GM19328 (cell line): ENCODE data around the gene PLD6.
"Not testable (repeated sequence)": the region's sequence is repeated elsewhere in the genome, so short reads cannot be mapped to it uniquely, and the experiment has no call there.

Experiments
- ATAC-seq: cut with Tn5 transposase; IDR thresholded peaks from one replicate; pipeline ENCODE4 v1.9.1; 2021; ENCODE audit warnings: mild to moderate bottlenecking, moderate library complexity; ENCODE audit not compliant: unreplicated experiment

Gene PLD6

DNA sequence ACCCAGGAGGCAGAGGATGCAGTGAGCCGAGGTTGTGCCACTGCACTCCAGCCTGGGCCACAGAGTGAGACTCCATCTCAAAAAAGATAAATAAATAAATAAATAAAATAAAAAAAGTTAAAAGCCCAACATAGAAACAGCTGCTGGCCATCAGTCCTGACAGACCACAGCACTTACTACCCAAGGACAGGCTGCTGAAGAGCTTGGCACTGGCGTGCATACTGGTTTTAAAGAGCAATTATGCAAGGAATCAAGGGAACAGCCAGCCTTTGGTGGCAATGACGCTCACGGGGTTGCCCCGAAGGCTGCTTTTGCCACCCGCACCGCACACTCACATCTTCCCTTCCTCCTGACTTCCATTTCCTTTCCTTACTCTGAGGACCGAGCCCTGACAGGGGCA lies 4.2 kb downstream of the PLD6 start:
- ATAC-seq: no peak

DNA sequence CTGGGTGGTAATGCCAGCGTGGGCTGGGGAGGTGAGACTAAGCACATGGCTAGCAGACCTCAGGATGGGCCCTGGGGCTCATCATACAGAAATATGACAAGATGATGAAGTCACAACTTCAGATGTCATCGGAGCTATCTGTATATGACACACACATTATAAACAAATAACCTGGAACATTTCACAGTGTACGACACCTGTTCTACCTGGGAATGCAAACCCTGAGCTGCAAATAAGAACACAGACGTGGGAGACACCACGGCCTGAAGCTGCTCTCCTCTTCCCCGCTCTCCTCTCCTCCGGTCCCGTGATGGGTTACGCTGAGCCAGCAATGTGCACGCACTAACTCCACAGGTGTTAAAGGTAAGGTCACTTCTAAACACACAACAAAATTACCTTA lies 4.9 kb downstream of the PLD6 start:
- ATAC-seq: no peak

DNA sequence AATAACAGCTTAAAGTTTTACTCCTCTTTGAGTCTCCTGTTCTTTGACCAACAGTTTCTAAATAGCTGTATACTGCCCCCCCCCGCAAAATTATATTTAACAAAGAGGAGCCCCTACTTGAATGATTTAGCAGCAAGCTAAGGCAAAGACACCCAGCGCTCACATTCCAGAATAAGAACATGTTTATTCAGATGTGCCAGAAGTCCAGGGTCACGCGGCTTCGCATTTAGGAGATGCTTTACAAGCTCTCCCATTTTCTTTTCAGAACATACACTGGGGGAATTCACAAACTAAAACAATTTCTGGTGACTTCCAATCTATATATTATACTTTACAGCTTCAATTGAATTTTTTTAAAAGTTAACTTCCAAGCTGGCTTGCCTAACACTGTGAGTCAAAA lies 5.3 kb downstream of the PLD6 start:
- ATAC-seq: no peak

DNA sequence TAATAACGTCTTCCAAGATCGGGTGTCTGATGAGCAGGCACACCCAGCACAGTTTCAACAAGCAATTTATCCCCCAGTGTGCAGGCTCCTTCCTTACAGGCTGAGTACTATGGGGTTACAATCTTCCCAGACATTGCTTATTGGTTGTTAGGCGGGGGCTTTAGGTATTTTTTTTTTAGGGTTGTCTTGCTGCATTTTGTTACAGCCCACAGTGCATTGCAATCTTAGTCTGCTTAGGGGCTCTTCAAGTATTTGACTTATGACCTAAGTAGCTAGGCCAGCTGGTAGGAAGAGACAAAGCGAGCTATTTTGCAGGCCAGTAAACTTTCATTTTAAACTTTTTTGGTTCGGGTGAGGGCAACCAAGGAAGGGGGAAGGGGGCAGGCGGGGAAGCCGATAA lies 5.8 kb downstream of the PLD6 start:
- no peak for ATAC-seq

DNA sequence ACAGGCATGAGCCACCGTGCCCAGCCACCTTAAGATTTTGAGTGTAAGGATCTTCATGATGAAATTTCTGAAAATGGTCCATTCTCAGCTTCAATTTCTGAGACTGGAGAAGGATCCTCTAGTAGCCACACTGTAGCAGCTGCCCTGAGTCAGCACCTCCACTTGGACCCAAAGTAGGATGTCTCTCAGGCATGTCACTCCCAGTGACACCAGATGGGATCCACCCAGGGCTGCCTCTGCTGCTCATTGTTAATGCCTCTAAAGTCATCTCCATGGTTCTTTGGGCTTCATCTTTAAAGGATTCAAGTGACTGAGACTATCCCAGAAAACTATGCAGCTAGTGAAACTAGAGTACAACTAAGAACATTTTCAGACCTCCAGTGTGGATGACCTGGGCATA lies 7.9 kb downstream of the PLD6 start:
- ATAC-seq: no peak

DNA sequence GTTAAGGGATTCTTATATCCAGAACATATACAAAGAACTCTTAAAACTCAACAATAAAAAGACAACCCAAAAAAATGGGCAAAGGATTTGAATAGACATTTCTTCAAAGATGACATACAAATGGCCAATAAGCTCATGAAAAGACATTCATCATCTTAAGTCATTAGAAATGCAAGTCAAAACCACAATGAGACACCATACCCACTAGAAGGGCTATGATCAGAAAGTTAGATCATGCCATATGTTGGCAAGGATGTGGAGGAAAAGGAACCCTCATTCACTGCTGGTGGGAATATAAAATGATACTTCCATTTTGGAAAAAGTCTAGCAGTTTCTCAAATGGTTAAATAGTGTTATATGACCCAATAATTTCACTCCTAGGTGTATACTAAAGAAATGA lies 9.4 kb downstream of the PLD6 start:
- no peak for ATAC-seq

DNA sequence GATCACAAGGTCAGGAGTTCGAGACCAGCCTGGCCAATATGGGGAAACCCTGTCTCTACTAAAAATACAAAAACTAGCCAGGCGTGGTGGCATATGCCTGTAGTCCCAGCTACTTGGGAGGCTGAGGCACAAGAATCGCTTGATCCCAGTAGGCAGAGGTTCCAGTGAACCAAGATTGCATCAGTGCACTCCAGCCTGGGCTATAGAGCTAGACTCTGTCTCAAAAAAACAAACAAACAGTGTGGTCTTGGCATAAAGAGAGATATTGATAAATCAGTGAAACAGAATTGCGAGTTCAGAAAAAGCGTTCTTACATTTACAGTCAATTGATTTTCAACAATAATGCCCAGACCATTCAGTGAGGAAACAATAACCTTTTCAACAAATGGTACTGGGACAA lies 10.7 kb downstream of the PLD6 start:
- ATAC-seq: not testable (repeated sequence)

DNA sequence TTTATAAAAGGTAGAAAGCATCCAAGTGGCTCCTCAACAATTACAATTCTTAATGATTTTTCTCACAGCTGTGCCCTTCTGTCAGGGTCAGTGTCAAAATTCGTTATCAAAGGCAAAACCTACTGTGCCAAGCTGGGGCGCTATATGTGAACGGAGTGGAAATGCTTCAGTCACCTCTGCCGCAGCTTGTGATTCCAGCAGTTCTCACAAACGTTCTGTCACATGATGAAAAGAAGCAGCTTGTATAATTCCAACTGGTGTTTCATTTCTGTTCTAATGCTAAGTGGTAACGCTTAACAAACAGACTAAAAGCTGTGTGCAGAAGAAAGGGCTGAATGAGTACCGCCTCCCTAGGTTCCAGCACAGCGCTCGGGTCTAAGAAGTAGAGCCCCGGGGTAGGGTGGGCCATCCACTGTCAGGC lies 14.2 kb downstream of the PLD6 start:
- no peak for ATAC-seq

DNA sequence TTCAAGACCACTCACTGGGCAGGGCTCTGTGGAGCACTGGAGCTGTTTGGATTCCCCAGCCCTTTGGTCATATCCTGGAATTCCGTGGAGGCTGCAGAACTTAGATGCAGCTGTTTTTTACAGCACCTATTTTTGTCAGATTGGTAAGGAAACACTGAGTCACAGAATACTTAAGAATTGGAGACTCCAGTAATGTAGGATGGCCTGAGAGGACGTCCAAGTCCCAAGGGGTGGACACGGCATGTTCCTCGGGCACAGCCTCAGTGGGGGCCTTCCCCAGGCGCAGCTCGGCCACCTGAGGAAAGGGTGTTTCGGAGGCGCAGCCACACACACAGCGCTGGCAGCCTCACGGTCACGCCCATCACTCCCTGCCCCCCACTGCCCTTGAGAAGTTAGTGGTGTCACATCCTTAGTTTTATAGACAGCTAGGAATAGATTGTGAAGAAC lies 14.8 kb downstream of the PLD6 start:
- ATAC-seq: no peak

DNA sequence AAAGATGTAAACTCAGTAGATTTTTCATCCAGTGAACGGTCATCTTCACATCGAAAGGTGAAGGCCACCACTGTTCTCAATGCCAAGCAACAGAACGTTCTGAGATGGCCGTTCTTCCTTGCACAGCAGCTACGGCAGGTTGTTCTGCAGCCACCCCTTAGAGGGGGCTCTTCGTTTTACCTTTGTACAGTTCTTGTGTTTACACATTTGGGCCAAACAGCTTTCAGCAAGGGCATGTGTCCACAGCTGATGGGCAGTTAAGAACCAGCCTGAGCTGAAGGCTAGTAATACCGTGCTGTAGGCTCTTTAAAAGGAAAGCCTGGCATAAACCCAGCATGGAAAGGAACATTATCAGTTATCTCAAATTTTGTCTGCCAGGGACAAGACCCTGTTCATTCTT lies 15.9 kb downstream of the PLD6 start:
- no peak for ATAC-seq

DNA sequence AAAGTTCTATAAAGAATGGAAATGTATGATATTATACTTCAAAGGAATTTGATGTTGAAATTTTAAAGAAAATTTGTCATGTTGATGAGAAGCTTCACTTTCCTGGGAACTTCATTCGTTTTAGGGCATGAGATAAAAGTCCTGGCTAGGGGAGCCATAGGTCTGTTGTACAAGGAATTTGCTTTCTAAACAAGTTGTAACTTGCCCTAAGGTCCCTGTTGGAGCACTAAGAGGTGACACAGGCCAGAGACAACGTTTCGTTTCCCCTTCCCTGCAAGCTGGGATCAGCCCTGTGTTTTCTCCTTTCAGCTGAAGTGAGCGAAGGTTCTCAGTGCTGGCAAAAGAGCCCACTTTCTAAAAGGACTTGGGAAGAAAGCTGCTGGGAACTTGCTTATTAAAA lies 16.6 kb downstream of the PLD6 start:
- ATAC-seq: no peak

DNA sequence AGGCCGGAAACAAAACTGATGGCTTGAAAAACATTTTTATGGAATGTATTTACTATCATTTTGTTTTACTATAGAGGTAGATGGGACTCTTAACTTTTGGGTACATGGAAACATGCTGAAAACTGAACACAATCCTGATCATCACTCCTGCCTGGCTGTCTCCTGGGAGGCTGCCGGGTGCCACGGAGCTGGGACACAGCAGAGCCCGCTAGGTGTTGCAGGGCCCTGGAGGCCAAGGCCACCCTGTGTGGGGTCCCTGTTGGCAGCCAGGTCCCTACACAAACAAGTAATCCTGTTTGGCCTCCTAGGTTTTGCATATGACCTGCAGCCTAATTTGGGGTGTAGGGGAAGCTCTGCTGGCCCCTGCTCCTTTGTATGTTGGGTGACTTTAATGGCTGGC lies 17.5 kb downstream of the PLD6 start:
- ATAC-seq: no peak

DNA sequence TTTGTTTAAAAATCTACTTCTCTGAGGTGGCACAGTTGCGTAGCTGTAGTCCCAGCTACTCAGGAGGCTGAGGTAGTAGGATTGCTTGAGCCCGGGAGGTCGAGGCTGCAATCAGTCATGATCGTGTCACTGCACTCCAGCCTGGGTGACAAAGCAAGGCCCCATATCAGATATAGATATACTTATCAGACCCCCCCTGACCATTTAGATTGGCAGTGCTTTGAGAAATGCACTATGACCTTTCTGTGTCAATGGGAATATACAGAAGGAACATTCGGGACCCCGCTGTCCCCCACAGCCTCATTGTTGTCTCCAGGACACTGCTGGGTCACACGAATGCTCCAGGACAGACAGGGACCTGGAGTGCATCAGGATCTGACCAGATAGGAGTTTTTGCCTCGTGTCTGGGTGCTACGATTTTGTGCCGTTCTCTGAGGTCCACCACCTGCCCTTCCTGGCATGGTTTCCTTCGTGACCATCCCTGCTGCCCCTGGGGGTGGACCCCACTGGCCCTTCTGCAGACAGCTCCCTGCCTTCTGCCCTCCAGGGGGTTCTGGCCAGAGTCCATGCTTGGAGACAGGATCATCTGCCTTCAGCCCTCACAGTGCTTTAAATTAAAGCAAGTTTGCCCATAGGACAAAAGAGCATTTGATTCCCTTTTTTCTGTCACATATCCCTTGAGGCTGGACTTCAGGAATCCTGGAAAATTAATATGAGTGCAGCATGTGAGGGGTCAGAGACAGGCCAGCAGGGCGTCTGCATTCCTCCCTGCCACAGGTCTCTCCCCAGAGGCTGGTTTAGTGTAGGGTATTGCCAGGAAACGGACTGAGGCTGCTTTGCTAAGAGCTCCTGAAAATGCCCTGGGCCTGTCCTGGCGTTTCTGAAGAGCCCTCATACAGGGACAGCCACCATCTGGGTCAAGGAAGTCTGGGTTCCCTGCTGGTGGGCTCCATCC lies 19.3 kb downstream of the PLD6 start:
- no peak for ATAC-seq

DNA sequence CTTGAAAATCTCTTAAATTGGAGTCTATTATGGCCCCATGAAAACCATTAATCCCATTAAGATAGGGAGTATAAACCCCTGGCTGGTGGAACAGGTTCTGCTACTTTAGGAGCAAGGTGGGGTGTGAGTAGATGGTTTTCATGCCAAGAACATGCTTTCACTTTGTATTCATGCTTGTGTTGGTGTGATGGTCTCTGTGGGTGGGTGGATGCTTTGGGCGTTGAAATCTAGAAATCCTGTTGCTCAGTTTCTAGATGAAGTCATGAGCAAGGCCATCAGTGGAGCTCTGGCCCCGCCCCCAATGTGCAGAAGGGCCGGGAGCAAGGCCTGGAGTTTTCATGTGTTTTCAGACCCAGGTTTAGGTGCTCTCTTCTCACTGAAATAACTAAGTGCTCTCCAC lies 20.1 kb downstream of the PLD6 start:
- ATAC-seq: no peak

DNA sequence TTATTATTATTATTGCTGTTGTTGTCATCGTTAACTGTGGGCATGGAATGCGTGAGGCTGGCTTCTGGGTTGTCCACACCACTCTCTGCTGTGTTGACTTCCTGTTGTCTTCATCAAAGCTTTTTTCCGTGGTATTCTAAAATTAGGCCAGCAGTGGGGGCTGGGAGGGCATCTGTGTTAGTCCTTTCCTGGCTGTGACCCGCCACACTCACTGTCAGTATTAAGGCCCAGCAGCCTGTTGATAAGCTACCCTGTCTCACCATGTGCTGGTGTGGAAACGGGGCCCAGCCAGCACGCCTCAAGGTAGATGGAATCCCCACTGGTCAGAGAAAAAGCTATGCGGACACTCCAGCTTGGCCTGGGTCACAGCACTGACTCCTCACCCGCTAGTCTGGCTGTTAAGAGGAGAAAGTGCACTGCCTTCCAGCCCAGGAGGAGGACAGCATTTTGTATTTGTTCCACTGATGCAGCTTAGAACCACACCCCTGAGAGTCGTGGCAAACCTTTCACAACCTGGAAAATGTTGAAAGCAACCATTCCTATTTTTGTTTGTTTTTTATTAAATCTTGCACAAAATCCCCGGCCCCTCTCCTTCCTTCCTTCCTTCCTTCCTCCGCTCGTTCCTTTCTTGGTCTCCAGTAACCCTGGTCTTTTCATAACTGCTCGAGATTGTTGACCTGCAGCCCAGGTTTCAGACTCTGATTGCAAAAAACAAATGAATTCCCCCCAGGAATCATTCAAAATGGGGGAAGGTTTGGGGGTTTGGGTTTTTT lies 21.0 kb downstream of the PLD6 start:
- not testable (repeated sequence) for ATAC-seq

DNA sequence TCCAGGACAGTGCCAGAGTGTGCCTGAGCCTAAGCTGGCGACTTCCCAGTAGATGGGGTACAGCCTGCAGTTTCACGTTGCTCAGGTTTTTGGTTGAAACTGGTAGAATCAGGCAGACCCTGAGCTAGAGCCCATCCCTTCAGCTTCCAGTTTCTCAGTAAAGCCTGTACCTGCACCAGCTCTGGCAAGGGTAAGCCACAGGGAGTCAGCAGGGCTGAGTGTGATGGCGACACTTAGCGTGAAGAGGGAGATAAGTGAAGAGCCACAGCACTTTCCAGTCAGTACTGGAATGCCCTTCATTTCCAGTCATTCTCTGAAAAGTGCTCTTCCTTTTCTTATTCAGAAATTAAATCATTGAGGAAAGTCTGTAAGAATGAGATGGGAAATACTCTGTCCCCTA lies 22.4 kb downstream of the PLD6 start:
- no peak for ATAC-seq

DNA sequence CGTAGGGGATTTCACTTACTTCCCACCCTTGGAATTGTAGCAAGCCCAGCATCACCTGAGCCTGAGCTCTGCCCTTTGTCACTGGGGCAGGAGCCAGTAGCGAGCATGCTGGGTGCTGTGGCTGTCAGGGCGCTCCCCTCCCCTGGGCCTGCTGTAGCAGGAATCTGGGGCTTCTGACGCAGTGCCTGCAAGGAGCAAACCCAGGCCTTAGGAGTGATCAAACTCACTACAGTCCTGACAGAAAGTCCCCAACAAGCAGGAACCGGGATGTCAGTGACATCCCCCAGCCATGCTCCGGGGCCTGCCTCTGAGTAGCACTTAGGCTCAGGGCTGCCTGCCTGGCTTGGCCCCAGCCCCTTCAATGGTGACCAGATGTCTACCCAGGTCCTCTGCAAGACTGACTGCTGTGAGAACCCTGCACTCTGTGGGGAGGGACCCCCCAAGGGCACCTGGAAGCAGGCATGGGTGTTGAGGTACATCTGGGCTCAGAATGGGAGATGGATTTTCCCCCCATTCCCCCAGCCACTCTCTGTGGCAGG lies 23.5 kb downstream of the PLD6 start:
- ATAC-seq: no peak

DNA sequence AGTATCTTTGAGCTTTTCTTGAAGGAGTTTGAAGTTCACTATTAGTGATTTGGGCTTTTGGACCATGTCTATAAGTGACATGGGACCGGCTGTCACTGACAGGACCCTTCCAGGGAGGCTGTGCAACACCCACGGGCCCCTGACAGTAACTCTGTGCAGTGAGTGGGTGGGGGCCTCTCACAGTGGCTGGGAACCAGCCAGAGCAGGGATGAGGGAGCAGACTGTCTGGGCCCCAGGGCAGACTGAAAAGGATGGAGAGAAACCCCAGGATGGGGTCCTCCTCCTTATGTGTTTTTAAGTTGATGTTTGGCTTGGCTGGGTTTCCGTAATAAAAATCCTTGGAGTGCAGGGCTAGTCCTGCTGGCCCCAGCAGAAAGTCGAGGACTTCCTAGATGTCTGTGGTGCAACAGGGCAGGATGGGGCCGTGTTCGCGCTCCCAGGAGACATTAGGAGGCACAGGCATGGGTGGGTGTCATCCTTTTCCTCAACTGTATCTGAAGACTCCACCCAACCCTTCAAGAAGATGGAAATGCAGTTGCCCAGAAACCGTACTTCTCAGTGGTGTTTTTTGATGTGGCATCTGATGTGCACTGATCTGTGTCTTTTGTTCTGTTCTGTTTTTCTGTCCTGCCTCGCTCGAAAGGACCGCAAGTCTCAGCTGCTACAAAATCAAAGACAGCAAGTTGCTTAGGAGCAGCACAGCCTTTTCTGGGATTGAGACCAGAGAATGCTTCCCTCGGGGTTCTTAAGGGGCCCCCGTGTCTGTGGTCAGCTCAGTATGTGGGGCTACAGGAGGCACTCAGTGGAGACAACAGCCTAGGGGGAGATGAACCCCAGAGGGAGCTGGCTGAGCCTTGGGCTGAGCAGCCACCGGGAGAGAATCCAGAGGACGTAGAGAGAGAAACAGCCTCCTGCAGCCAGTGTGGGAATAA lies 24.2 kb downstream of the PLD6 start:
- ATAC-seq: no peak

DNA sequence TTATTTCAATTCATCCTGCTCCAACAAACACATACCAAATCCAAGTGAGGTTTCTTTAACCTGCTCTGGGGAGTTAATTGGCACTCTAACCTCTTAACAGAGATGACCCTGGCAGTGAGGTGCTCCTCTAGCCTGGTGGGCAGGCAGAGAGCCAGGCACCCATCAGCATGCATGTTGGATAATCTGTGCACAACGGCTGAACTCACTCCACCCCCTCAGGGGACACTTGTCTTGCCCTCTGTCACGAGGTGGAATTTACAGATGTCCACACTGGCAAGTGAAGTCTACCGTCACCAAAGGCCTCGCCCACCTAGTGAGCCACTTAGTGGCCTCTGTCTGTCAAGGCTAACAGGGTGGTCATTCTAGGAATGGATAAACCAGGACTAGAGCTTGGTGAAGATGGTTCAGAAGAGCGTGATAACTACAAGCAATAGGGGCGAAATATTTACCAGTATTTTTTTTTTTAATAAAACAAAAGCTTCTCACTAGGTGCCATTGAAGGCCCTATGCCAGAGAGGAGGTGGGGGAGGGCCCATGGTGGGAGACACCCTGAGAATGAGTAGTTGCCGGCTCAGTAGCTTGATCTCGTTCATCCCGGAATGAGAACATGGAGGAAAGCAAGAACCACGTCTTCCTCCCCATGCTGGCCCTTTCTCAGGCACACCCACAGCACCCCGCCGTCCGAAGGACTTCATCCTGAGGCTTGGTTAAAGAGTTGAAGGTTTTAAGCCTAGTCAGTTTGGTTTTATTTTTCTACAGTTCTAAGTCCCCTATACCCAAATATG lies 25.2 kb downstream of the PLD6 start:
- ATAC-seq: no peak

DNA sequence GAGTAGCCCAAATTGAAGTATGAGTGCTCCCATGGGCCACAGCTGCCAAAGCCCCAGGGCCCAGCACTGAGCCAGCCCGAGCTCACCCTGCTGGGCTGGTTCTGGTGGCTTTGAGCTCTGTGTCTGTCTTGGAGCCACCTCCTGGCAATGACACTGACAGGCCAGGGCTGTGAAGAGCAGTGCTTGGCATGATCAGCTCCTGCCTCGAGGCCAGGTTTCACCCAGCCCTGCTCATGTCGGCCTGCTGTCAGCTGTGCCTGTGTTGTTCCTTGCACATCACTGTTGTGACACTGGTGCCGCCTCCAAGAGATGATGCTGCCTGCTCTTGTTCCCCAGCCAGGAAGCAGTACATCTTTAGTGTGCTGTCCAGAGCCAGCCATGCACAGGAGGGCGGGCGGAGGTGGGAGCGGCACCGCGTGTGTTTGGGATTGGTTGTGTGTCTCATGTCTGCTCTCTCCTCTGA lies 26.0 kb downstream of the PLD6 start:
- ATAC-seq: no peak
